HG03196 (cell line): ENCODE data around the gene RASGRP2.

ENCODE experiments used
- ATAC-seq: cut with Tn5 transposase; IDR thresholded peaks from one replicate; pipeline ENCODE4 v1.9.1; 2021; ENCODE audit not compliant: unreplicated experiment

The RASGRP2 gene

GRCh38 chr11:64757549-64758329, 13.8 kb upstream of the RASGRP2 start:
- no peak for ATAC-seq

DNA sequence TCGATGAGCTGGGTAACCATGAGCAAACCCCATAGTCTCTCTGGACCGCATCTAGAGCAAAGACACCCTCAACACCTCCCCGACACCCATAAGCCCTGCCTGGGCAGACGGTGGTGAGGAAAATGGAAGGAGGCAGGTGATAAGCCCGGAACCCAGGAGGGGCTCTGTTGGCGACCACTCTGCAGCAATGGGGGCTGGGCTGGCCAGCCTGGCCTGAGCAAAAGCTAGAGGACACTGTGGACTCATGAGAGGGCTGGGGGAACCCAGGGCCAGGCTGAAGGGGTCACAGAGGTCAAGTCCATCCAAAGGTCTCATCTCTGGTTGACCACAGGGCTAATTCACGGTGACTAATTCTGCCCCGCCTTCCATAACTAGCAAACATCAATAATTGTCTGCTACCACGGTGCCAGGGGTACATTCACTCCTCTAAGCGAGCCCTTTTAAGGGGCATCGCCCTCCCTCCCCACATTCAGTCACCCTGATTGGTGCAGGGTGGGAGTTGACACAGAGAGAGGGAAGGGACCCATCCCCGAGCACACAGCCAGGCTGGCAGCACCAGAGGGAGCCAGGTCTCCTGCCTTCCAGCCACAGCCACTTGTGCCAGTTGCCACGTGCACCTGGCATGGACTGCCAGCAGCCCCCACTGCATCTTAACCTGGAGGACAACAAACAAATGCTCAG, 11.9 kb upstream of the RASGRP2 start:
- no peak for ATAC-seq

DNA sequence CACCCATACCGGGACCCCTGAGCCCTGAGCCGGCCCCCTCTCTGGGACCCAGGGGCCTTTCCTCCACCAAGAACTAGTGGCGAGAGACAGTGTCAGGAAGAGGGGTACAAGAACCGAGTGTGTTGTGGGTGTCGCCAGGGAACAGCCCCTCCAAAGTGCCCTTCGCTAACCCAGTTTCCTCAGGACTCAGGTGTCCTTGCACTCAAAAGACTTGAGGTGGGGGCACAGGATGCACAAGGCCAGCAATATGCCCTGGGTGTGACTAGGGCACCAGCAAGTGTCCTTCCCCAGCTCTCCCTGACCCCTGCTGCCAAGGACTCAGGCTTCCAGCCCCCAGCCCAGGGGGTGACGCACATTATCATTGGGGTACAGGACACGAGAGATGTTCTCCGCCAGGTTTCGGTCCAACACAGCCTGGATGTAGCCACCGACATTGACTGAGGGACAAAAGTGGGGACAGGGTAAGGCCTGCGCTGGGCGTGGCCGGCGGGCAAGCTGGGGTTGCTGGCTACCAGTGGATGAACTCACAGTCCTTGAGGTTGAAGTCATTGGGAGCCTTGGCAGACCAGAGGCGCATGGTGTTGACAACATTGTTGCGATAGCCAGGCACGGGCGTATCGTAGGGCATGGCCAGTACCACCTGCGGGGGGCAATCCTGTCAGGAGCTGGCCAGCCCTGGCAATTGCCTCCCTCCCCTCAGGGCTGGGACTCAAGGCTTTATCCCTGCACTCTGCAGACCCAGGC, 11.1 kb upstream of the RASGRP2 start:
- no peak for ATAC-seq

- no peak for ATAC-seq
Measured at GRCh38 chr11:64754124-64754918, 10.4 kb upstream of the RASGRP2 start.

GRCh38 chr11:64753380-64754123, 9.6 kb upstream of the RASGRP2 start:
- ATAC-seq = no peak

DNA sequence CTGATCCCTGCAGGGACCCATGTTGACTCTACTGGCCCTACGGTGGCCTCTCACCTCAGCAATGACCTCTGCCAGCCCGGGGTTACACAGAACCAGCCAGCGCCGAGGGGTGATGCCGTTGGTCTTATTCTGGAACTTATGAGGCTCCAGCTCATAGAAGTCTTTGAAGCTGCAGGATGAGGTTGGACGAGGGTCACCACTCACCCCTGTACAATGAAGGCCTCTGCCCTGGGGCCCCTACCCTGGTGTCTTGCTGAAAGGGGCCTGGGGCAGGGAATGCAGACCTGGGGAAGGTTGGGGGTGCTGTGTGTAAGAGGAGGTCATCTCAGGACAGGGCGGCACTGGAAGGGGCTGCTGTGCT, 9.1 kb upstream of the RASGRP2 start:
- no peak for ATAC-seq

- ATAC-seq = no peak
Measured at GRCh38 chr11:64752175-64752970, 8.4 kb upstream of the RASGRP2 start.

GRCh38 chr11:64751580-64751979, 7.6 kb upstream of the RASGRP2 start:
- ATAC-seq = no peak

DNA sequence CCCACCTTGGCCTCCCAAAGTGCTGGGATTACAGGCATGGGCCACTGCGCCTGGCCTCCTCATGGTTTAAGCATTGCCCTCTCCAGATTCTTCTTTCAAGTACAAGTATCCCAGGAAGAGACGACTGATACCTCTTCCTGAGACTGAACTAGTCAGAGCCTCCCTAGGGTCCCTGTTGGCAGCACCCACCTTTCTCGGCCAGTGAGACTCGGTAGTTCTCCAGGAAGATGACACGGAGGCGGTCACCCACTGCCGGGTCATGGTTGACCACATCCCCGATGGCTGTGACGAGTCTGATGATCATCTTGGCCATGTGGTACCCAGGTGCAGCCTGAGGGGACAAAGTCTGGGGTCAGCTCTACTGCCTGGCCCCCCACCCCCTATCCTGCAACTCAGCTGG, 7.2 kb upstream of the RASGRP2 start:
- no peak for ATAC-seq

DNA sequence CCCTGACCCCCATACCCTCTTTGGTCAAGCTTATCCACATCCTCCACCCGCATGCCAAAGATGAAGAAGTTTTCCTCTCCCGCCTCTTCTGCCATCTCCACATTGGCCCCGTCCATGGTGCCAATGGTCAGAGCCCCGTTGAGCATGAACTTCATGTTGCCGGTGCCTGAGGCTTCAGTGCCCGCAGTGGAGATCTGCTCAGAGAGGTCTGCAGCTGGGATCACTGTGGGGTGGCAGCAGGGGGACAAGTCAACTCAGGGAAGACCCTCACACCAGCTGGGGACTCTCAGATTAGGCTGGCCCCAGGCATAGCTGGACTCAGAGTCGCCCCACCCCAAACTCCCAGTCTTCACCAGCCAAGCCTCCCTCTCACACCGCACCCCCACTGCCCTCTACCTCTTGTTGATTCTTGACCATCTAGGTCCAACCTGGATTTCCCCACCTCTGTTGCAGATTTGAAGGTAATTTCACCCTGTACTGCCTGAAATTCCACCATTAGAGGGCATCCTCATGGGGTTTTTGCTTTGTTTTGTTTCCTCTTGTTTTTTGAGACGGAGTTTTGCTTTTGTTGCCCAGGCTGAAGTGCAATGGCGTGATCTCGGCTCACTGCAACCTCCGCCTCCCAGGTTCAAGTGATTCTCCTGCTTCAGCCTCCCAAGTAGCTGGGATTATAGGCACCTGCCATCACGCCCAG, 6.6 kb upstream of the RASGRP2 start:
- ATAC-seq = no peak

DNA sequence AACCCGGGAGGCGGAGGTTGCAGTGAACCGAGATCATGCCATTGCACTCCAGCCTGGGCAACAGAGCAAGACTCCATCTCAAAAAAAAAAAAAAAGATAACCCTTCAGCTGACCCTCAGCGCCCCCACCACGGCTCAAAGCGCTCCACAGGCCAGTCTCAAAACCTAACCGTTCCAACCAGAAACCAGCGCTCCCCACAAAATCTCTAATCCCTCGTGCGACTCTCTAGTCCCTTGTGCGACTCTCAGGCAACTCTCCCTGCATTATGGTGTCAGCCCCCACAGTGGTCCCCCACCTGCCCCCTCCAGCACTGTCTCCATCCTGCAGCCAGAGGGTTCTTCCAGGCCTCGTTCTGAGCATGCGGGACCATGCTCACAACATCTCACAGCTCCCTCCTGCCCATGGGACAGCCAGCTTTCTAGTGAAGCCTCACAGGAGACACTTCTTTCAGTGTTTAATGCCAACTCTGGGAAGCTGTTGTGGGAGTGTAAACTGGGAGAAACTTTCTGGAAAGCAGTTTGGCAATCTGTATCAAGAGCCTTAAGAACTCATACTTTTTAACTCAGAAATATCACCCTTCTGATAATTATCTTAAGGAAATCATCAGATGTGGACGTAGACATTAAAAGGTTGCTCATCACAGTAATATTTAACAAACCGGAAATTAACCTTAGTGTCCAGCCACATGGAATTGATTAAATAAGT, 4.2 kb upstream of the RASGRP2 start:
- no peak for ATAC-seq

GRCh38 chr11:64746486-64746885, 2.5 kb upstream of the RASGRP2 start:
- ATAC-seq = no peak

DNA sequence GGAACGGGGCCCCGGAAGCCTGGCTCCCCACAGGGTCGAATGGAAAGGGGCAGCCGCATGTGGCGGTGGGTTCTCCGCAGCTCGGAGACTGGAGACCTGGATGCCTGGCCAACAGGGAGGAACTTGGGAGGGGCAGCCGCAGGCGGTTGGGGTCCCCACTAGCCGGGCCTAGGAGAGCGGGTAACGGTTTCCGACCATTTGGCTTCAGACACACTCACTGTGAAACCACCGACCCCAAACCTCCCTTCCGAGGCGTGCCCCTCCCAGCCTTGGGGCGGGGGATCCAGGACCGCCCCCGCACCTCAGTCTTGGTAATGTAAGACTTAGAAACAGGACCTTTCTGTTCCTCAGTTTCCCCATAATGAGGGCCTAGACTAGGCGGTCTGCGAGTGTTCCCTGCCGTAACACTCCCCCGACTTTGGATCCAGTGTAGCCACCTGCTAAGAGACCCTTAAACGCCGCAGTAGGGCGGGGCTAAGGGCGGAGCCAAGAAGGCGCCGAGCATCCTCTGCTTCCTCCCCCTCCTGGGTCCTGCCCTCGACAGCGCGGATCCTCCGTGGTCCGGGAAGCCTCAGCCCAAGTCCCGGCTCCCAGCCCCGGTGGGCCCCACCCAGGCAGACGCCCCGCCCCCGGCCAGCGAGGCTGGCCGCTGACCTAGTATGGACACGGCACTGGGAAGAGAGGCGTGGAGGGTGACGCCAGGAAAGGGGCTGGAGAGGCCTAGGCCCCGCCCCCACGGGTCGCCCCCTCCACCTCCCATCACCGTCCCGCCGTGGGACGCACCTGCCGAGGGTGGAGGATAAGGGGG, 1.8 kb upstream of the RASGRP2 start:
- ATAC-seq = no peak

- ATAC-seq = peak; percentile 40
Measured at GRCh38 chr11:64745189-64745520, 1.2 kb upstream of the RASGRP2 start.

GRCh38 chr11:64744544-64745188, 724 bp upstream of the RASGRP2 start:
- no peak for ATAC-seq

DNA sequence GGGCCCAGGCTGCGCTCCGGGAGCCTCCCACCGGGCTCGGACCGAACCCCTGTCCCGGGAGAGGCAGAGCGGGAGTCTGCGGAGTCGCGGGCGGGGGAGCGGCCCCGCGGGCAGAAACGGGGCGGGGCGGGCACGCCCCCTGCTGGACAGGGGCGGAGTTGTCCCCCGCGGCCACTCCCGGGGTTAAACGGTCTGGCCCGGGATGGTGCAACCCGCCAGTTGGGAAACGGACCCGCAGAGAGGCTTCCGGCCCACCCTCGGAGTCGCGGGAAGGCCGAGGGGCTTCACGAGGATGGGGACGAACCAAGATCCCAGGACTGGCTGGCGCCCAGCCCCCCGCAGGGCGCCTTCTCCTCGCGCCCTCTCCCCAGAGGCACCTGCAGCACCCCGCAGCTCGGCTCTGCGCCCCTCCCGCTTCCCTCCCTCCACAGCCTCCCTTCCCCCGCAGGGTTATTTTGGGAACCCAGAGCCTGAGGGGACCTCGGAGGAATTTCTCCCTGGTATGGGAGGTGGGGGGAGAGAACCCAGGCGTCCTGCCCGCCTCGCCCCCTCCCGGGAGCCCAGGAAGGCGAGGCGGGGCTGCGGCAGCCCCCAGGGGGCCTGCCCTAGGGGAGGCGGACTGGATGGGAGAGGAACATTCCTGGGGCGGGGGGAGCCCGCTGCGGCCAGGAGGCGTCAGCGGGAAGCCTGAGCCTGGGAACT, 902 bp downstream of the RASGRP2 start:
- no peak for ATAC-seq
